ENCODE measurements around the gene CLDN24.

DNA sequence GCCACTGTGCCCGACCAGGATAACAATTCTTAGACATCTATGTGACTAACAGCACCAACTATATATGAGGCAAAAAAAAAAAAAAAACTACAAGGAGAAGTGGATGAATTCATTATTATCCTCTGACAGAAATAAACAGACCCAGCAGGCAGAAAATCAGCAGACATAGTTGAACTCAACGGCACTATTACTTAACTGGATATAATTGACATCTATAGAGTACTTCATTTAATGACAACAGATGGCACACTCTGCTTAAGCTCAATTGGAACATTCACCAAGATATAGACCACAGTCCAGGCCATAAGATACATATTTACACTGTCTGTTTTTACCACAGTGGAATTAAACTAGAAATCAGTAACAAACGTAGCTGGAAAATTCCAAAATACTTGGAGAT is 15.4 kb downstream of the CLDN24 start:
- TF ChIP-seq POLR2AphosphoS5 (IDR thresholded peaks at IDR 0.05; ENCODE audit: low read depth, low read length): no peak
- TF ChIP-seq TAF1 (IDR thresholded peaks at IDR 0.05; ENCODE audit: borderline replicate concordance, insufficient read depth, low read length): no peak
